ENCODE data around the gene MLST8. TPM values are rescaled to one million over a fixed set of nuclear protein-coding genes. Genes with fewer than 3 reads are reported as not detected.

MLST8 gene
- total and polyA plus RNA-seq, 2 of the 8 experiments (the other 6 are each of a cell fraction or from before 2014, with no cell fraction given): 67.6 to 321 TPM

DNA sequence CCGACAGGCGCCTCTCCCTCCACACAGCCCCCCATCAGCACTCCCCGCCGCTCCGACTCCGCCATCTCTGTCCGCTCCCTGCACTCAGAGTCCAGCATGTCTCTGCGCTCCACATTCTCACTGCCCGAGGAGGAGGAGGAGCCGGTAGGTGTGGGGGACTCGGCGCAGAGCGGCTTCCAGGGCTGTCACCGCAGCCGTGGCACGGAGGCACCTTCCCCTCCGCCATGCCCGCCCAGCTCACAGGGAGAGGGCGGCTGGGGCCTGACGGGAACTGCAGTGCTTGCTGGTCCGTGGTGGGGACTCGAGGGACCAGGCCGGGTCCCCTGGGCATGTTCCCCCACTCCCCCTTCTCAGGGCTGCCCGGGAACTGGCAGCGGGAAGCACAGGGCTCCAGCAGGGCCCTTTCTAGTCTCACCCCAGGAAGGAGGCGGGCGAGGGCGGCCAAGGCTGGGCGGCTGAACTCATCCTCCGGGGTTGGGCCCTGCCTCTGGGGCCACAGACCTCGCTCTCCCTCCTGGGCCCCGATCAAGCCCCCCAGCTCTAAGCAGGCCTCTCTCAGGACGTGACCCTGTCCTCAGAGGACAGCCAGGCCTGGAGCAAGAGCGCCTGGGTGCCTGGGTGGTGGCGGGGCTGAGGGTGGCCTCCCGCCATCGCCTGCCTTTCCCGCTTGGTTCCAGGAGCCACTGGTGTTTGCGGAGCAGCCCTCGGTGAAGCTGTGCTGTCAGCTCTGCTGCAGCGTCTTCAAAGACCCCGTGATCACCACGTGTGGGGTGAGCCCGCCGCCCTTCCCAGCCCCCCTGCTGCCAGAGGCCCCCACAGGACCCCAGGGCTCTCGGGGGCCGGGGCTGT lies 34.4 kb upstream of the MLST8 start (continued):
- TF ChIP-seq JUND (IDR thresholded peaks at IDR 0.05; ENCODE audit: low read length): no peak
- TF ChIP-seq RBBP5 (IDR thresholded peaks at IDR 0.05; ENCODE audit: borderline replicate concordance, low read depth, low read length): no peak
- no peak for TF ChIP-seq SUZ12 (IDR thresholded peaks at IDR 0.05; ENCODE audit: low read length)
- no peak for TF ChIP-seq MAX (IDR thresholded peaks at IDR 0.05)
- no peak for TF ChIP-seq TEAD4 (IDR thresholded peaks at IDR 0.05; ENCODE audit: low read depth, low read length)

All from H1 (cell line).